ENCODE results near the gene PIGK. TPM values are rescaled to one million over a fixed set of nuclear protein-coding genes. Genes with fewer than 3 reads are reported as not detected.

PIGK gene
- 10 to 100 TPM; 10.3 to 20.6 TPM for total RNA-seq

DNA sequence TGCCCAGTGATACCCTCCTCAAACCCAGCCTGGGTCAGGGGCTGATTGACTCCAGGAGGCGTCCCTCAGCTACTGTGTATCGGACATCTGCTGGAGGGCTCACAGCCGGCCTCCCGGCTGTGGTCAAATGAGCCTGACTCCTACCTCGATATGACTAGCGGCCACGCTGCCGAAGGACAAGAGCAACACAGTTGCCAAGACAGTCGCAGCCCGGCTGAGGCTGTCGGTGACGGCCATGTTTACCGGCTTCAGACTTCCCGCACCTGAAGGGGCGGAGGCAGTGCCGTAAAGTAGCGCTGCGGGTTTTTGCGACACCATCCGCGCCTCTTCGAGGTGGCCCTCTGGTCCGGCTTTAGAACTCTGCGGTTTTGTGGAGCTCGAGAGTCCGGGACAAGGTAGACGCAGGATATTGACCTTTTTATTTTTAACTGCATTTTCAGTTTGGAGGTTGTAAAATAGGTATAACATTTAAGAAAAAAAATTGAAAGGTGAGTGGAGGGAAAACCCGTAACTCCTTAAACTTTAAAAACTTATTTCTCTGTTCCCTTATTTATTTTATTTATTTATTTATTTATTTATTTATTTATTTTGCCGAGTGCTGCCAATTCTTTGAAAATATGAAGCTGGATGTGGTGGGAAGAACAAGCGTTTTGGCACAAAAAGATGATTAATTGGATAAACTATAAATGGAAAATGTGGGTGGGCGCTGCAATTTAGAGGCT, at the start of gene PIGK:
TSS of gene PIGK (minus strand) at position 265 of the 722 bp plus-strand sequence. CDS start at position 237, 28 bp downstream.
- no peaks in the 10 kb centered on the region for H3K9me3 Mint-ChIP-seq
- H3K27me3 Mint-ChIP-seq, result no peaks in the 10 kb centered on the region
- peak; percentile 94 for ATAC-seq (replicated peaks)
- H3K36me3 Mint-ChIP-seq (ENCODE audit: low read depth), result peaks cover 14% of the 10 kb centered on the region
- H3K4me3 Mint-ChIP-seq, result peak within 1 kb of the TSS; percentile 95
- H3K4me1 Mint-ChIP-seq, result peaks cover 36% of the 10 kb centered on the region
- H3K27ac Mint-ChIP-seq, result peak within 1 kb of the TSS; percentile 95

DNA sequence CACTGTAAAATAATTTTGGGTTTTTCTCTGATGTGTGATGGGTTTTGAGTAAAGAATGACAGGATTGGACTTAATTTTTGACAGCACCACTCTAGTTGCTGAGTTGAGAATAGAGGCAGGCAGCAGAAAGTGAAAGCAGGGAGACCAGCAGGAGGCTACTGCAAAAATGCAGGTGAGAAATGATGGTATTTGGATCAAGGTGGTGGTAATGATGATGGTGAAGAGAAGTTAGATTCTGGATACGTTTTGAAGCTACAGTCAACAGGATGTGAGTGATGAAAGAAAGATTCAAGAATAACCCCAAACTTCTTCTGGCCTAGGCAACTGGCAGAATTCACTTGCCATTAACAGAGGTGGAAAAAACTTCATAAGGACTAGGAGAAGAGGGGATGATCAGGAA, 47.8 kb upstream of the PIGK start:
- H3K27ac Mint-ChIP-seq, result no peak overlapping the region
- no peaks in the 10 kb centered on the region for H3K36me3 Mint-ChIP-seq (ENCODE audit: low read depth)
- no peaks in the 10 kb centered on the region for H3K4me1 Mint-ChIP-seq
- no peak for ATAC-seq (replicated peaks)
- H3K4me3 Mint-ChIP-seq, result no peak overlapping the region
- peaks cover 6% of the 10 kb centered on the region for H3K9me3 Mint-ChIP-seq
- peaks cover 6% of the 10 kb centered on the region for H3K27me3 Mint-ChIP-seq

DNA sequence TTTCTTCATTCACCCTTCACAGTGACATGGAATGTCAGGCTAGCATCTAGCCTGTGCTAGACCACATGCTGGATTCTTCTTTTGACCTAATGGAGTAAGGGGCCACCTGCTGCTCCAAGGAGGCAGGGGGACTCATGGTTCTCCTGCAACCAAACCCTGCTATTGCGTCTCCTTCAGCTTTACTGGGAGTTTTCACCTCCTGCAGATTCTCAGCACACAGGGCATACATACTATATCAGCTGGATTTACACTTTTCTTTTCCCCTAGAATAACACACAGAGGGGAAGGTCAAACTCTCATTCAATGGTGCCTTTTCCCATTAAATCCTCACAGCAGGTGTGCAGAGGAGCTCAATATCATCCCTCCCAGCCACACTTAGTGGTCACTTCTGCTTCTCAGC, 46.0 kb upstream of the PIGK start:
- no peak for ATAC-seq (replicated peaks)
- Mint-ChIP-seq H3K27ac (no peak overlapping the region), H3K4me3 (no peak overlapping the region), H3K4me1 (no peaks in the 10 kb centered on the region), H3K9me3 (peaks cover 6% of the 10 kb centered on the region), H3K27me3 (peaks cover 6% of the 10 kb centered on the region), H3K36me3 (ENCODE audit: low read depth) (no peaks in the 10 kb centered on the region)

DNA sequence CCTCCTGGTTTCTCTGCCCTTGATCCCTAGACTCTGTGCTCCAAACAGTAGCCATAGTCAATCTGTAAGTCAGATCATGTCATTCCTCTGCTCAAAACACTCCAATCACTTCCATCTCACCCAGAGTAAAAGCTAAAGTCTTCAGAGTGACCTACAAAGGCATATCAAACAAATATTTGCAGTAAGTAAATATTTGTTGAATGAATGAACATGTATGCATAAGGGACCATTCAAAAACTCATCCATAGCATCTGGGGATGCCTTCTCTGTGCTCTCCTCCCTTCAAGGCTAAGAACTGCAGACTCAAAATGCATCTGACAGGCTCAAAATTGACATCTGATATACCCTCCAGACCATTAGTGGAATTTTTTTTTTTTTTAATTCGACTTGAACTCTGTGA, 44.5 kb upstream of the PIGK start:
- Mint-ChIP-seq H3K4me3 (no peak overlapping the region), H3K36me3 (ENCODE audit: low read depth) (no peaks in the 10 kb centered on the region), H3K9me3 (peaks cover 6% of the 10 kb centered on the region), H3K27me3 (peaks cover 6% of the 10 kb centered on the region), H3K4me1 (no peaks in the 10 kb centered on the region), H3K27ac (no peak overlapping the region)
- ATAC-seq (replicated peaks), result no peak

DNA sequence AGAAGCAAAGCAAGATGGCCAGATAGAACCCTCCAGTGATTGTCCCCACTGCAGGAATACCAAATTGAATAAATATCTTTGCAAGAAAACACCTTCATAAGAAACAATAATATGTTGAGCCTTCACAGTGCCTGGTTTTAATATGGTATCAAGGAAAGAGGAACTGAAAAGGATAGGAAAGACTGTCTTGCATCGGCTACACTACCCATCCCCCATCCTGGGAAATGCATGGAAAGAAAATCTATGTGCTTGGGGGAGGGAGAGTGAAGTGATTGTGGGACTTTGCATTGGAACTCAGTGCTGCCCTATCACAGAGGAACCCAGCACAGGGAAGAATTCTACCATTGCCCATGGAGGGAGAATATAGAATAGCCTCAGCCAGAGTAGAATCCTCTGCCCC, 34.0 kb upstream of the PIGK start:
- no peaks in the 10 kb centered on the region for H3K4me1 Mint-ChIP-seq
- H3K27ac Mint-ChIP-seq, result no peak overlapping the region
- H3K27me3 Mint-ChIP-seq, result no peaks in the 10 kb centered on the region
- no peak overlapping the region for H3K4me3 Mint-ChIP-seq
- no peaks in the 10 kb centered on the region for H3K36me3 Mint-ChIP-seq (ENCODE audit: low read depth)
- ATAC-seq (replicated peaks), result no peak
- peaks cover 42% of the 10 kb centered on the region for H3K9me3 Mint-ChIP-seq

DNA sequence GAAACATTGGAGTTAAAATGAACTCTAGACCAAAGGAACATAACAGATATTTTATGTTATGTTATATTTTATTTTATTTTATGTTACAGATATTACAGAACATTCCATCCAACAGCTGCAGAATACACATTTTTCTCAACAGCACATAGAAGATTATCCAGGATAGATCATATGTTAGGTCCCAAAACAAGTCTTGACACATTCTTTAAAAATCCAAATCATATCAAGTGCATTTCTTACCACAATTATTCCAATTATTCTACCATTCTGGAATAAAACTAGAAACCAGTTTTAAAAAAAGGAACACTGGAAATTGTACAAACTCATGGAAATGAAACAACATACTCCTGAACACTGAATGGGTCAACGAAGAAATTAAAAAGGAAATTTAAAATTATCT, 30.9 kb upstream of the PIGK start:
- Mint-ChIP-seq H3K36me3 (ENCODE audit: low read depth) (no peaks in the 10 kb centered on the region), H3K9me3 (peaks cover 39% of the 10 kb centered on the region), H3K4me1 (no peaks in the 10 kb centered on the region), H3K27me3 (no peaks in the 10 kb centered on the region), H3K4me3 (no peak overlapping the region), H3K27ac (no peak overlapping the region)
- no peak for ATAC-seq (replicated peaks)

DNA sequence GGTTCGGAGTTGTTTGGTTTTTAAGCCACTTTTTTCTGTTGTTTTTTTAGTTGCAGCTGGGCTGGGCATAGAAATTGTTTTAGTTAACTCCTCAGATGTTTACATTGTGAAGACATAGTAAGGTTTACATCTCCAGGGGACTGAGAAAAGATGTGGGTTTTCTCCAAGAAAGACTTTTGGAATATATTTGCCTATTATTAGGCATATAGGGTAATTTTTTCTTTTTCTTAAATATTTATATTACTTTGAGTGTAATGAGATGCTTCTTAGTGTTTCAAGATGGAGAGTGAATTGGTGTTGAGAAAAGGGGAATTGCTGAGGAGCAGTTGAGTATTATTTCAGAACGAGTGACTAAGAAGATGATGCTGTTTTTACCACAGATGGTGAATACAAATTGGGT, 26.6 kb upstream of the PIGK start:
- H3K36me3 Mint-ChIP-seq (ENCODE audit: low read depth), result no peaks in the 10 kb centered on the region

DNA sequence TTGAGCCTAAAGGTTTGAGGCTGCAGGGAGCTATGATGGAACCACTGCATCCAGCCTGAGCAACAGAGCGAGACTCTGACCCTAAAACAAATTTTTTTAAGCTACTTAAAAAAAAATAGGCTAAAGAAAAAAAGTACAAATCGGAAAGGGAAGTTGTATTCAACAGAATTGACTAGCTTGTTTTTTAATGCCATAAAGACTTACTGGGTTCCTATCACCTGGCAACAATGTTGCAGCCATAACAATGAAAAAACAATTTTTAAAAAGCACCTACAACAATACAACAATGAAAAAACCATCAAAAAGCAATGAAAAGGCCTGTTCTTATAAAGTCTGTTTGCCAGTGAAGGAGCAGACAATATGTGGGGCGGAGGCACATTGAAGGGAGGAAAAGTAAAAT, 20.1 kb upstream of the PIGK start:
- no peak for ATAC-seq (replicated peaks)
- Mint-ChIP-seq H3K9me3 (no peaks in the 10 kb centered on the region), H3K4me3 (no peak overlapping the region), H3K27ac (no peak overlapping the region), H3K4me1 (no peaks in the 10 kb centered on the region), H3K36me3 (ENCODE audit: low read depth) (no peaks in the 10 kb centered on the region), H3K27me3 (no peaks in the 10 kb centered on the region)

More for the DNA sequence above, 26.6 kb upstream of the PIGK start:
- Mint-ChIP-seq H3K27ac (no peak overlapping the region), H3K4me3 (no peak overlapping the region), H3K9me3 (peaks cover 20% of the 10 kb centered on the region), H3K4me1 (no peaks in the 10 kb centered on the region), H3K27me3 (no peaks in the 10 kb centered on the region)
- ATAC-seq (replicated peaks), result no peak

DNA sequence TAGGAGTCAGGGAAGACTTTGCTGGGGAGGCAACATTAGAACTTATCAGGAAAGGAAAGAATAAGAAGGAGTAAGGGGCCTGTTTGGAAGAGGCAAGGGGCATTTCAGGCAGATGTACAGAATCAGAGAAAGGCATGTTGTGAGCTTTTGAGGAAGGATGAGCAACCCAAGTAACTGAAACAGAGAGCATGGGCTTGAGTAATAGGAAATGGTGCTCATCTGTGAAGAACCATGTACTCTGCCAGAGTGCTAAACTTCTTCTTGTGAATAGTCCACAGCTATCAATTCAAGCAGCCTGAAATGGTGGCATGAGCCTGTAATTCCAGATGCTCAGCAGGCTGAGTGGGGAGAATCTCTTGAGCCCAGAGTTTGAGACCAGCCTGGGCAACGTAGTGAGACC, 19.2 kb upstream of the PIGK start:
- Mint-ChIP-seq H3K27ac (no peak overlapping the region), H3K4me1 (no peaks in the 10 kb centered on the region), H3K36me3 (ENCODE audit: low read depth) (no peaks in the 10 kb centered on the region), H3K4me3 (no peak overlapping the region), H3K27me3 (no peaks in the 10 kb centered on the region), H3K9me3 (no peaks in the 10 kb centered on the region)
- peak; percentile 26 for ATAC-seq (replicated peaks)

DNA sequence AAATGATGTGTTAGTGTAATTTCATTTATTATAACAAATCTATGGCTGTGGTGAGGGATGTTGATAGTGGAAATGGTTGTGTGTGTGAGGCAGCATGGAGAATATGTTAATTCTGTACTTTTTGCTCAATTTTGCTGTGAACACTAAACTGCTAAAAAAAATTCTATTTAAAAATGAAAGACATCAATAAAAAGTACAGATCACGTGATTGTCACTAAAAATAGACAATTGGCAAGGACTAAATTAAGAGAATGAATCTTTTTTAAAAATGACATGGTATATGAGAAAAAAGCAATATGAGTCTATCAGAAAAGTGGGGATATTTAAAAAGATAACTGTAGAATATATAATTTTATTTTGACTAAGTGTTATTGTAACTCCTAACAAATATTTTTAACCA, 15.7 kb upstream of the PIGK start:
- Mint-ChIP-seq H3K9me3 (no peaks in the 10 kb centered on the region), H3K27me3 (no peaks in the 10 kb centered on the region), H3K4me3 (no peak overlapping the region), H3K27ac (no peak overlapping the region), H3K4me1 (no peaks in the 10 kb centered on the region), H3K36me3 (ENCODE audit: low read depth) (no peaks in the 10 kb centered on the region)
- no peak for ATAC-seq (replicated peaks)

DNA sequence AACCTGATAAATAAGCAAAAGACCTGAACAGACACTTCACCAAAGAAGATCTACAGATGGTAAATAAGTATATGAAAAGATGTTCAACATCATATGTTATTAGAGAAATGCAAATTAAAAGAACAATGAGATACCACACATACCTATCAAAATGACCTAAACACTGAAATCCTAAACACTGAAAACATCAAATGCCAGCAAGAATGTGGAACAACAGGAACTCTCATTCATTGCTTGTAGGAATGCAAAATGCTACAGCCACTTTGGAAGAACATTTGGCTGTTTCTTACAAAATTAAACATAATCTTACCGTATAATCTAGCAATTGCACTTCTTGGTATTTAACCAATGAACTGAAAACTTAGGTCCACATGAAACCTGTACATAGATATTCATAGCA, 14.9 kb upstream of the PIGK start:
- Mint-ChIP-seq H3K9me3 (no peaks in the 10 kb centered on the region), H3K27ac (no peak overlapping the region), H3K4me1 (no peaks in the 10 kb centered on the region), H3K36me3 (ENCODE audit: low read depth) (no peaks in the 10 kb centered on the region), H3K4me3 (no peak overlapping the region), H3K27me3 (no peaks in the 10 kb centered on the region)
- ATAC-seq (replicated peaks), result no peak

DNA sequence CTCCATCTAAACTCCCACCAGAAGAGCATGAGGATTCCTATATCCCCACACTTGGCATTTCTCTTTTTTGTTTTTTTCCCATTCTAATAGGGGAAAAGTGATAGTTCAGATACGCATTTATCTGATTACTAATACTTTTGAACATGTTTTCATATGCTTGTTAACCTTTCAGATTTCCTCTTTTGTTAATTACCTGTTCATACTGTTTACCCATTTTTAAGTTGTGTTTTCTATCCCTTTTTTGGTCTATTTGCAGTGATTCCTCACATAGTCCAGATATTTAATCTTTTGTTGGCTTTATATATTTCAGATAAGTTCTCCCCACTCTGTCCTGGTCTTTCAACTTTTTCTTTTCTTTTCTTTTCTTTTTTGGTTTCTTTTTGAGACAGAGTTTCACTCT, 13.6 kb upstream of the PIGK start:
- no peaks in the 10 kb centered on the region for H3K9me3 Mint-ChIP-seq
- no peak overlapping the region for H3K4me3 Mint-ChIP-seq
- H3K36me3 Mint-ChIP-seq (ENCODE audit: low read depth), result no peaks in the 10 kb centered on the region
- no peaks in the 10 kb centered on the region for H3K27me3 Mint-ChIP-seq
- H3K27ac Mint-ChIP-seq, result no peak overlapping the region
- no peaks in the 10 kb centered on the region for H3K4me1 Mint-ChIP-seq
- no peak for ATAC-seq (replicated peaks)

DNA sequence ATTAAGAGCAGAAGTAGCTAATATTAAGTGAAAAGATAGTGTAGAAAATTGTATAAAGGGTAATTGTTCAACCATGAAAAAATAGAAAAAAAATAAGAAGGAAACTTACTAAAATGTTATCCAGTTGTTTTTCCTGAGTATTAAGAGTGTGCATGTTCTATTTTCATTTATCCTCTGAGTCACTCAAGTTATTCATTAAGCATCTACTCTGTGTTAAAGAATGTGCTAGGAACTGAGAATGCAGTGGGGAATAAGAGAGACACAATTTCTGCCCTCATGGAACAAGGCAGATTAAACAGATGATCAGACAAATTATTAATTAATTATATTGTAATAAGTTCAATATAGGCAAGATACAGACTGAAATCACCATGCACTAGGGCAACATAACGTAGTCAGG, 10.8 kb upstream of the PIGK start:
- Mint-ChIP-seq H3K36me3 (ENCODE audit: low read depth) (no peaks in the 10 kb centered on the region), H3K27ac (no peak overlapping the region), H3K4me1 (no peaks in the 10 kb centered on the region), H3K9me3 (no peaks in the 10 kb centered on the region), H3K27me3 (no peaks in the 10 kb centered on the region), H3K4me3 (no peak overlapping the region)
- ATAC-seq (replicated peaks), result no peak

DNA sequence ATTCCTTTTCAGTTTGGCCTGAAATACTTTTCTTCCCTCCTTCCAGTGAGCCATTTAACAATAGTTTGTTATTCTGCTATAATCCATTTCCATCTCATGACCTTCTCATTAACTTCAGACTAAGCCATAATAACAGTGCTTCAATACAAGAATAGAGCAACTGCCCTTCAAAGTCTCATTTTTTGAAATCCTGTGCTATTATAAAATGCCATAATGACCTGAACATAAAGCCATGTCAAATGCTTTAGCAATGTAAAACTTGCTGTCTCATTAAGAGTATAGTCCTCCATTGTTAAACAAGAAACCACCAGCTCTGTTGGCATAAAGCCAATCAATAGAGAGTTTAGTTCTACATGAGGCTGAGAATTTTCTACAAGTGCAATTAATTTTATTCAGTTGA, 9.6 kb upstream of the PIGK start:
- ATAC-seq (replicated peaks), result no peak
- H3K27ac Mint-ChIP-seq, result no peak overlapping the region
- H3K4me3 Mint-ChIP-seq, result no peak overlapping the region
- H3K27me3 Mint-ChIP-seq, result no peaks in the 10 kb centered on the region
- H3K4me1 Mint-ChIP-seq, result no peaks in the 10 kb centered on the region
- H3K9me3 Mint-ChIP-seq, result no peaks in the 10 kb centered on the region
- H3K36me3 Mint-ChIP-seq (ENCODE audit: low read depth), result no peaks in the 10 kb centered on the region

DNA sequence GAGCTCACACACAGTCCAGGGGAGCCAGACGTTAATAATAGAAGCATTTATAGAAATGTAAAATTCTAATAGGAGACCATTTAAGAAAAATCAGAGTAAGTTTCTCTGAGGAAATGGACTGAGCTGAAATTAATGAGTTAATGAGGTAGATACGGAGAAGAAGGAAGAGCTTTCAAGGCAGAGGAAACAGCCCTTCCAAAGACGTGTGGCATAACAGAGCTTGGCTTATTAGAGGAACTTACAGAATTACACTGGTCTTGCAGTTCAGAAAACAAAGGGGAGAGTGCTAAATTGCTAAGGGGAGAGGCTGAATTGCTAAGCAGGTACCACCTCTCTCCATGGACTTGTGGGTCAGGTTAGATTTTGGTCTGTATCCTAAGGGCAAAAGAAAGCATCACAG, 8.2 kb upstream of the PIGK start:
- no peak overlapping the region for H3K27ac Mint-ChIP-seq
- H3K9me3 Mint-ChIP-seq, result no peaks in the 10 kb centered on the region
- H3K27me3 Mint-ChIP-seq, result no peaks in the 10 kb centered on the region
- H3K4me1 Mint-ChIP-seq, result peaks cover 6% of the 10 kb centered on the region
- ATAC-seq (replicated peaks), result no peak
- H3K4me3 Mint-ChIP-seq, result no peak overlapping the region
- H3K36me3 Mint-ChIP-seq (ENCODE audit: low read depth), result peaks cover 8% of the 10 kb centered on the region

DNA sequence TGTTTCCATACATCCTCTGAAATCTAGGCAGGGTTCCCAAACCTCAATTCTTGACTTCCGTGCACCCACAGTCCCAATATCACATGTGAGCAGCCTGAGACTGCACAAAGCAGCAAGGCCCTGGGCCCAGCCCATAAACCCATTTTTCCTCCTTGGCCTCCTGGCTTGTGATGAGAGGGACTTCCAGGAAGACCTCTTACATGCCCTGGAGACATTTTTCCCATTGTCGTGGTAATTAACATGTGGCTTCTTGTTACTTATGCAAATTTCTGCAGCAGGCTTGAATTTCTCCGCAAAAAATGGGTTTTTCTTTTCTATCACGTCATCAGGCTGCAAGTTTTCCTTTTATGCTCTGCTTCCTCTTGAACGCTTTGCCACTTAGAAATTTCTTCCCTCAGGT, 3.3 kb upstream of the PIGK start:
- Mint-ChIP-seq H3K27me3 (no peaks in the 10 kb centered on the region), H3K36me3 (ENCODE audit: low read depth) (peaks cover 14% of the 10 kb centered on the region), H3K4me1 (peaks cover 20% of the 10 kb centered on the region), H3K27ac (no peak overlapping the region), H3K9me3 (no peaks in the 10 kb centered on the region), H3K4me3 (no peak overlapping the region)
- ATAC-seq (replicated peaks), result no peak
